GM21717 (cell line): ENCODE measurements around the gene LUZP2.

Source experiments
- ATAC-seq: cut with Tn5 transposase; IDR thresholded peaks from one replicate; pipeline ENCODE4 v1.9.1; 2021; ENCODE audit warnings: mild to moderate bottlenecking, moderate library complexity; ENCODE audit not compliant: unreplicated experiment

Gene LUZP2

GRCh38 chr11:24628224-24628776 lies 131.4 kb downstream of the LUZP2 start:
- no peak for ATAC-seq

GRCh38 chr11:24634606-24635160 lies 137.8 kb downstream of the LUZP2 start:
- ATAC-seq = no peak

GRCh38 chr11:24635588-24636290 lies 138.9 kb downstream of the LUZP2 start:
- no peak for ATAC-seq

GRCh38 chr11:24636291-24636629 lies 139.4 kb downstream of the LUZP2 start:
- ATAC-seq = no peak

- ATAC-seq = no peak
These were observed 140.7 kb downstream of the LUZP2 start for GRCh38 chr11:24637520-24637919.

GRCh38 chr11:24642648-24643047 lies 145.8 kb downstream of the LUZP2 start:
- ATAC-seq = no peak

GRCh38 chr11:24645563-24645962 lies 148.7 kb downstream of the LUZP2 start:
- no peak for ATAC-seq

GRCh38 chr11:24651873-24652272 lies 155.0 kb downstream of the LUZP2 start:
- no peak for ATAC-seq

GRCh38 chr11:24653901-24654300 lies 157.0 kb downstream of the LUZP2 start:
- ATAC-seq = no peak

- no peak for ATAC-seq
These were observed 164.5 kb downstream of the LUZP2 start for GRCh38 chr11:24661331-24661730.

- no peak for ATAC-seq
These were observed 167.5 kb downstream of the LUZP2 start for GRCh38 chr11:24664399-24664798.

GRCh38 chr11:24667353-24667968 lies 170.6 kb downstream of the LUZP2 start:
- no peak for ATAC-seq

- no peak for ATAC-seq
These were observed 182.0 kb downstream of the LUZP2 start for GRCh38 chr11:24678703-24679348.

GRCh38 chr11:24679821-24680351 lies 183.0 kb downstream of the LUZP2 start:
- no peak for ATAC-seq

- no peak for ATAC-seq
These were observed 186.7 kb downstream of the LUZP2 start for GRCh38 chr11:24683583-24683982.

GRCh38 chr11:24685821-24686220 lies 189.0 kb downstream of the LUZP2 start:
- no peak for ATAC-seq

- ATAC-seq = no peak
These were observed 190.8 kb downstream of the LUZP2 start for GRCh38 chr11:24687531-24688147.

GRCh38 chr11:24688981-24689380 lies 192.1 kb downstream of the LUZP2 start:
- ATAC-seq = no peak

GRCh38 chr11:24697522-24698111 lies 200.8 kb downstream of the LUZP2 start:
- ATAC-seq = no peak

- no peak for ATAC-seq
These were observed 207.9 kb downstream of the LUZP2 start for GRCh38 chr11:24704716-24705115.

GRCh38 chr11:24705474-24705873 lies 208.6 kb downstream of the LUZP2 start:
- ATAC-seq = no peak
